Measurements from ENCODE around the gene NREP. TPM values are rescaled to one million over a fixed set of nuclear protein-coding genes. Genes with fewer than 3 reads are reported as not detected.

Gene NREP
- total RNA-seq, 1 donor from 2014 or later: 6.1 TPM

GRCh38 chr5:111795142-111795541 lies 38.1 kb upstream of the NREP start:
- DNase-seq (ENCODE audit: extremely low spot score in 2 of 2): no peak
- Histone ChIP-seq H3K36me3 (no peaks in the 10 kb centered on the region), H3K27me3 (no peaks in the 10 kb centered on the region), H3K4me1 (no peaks in the 10 kb centered on the region), H3K27ac (no peak overlapping the region), H3K9me3 (no peaks in the 10 kb centered on the region), H3K4me3 (no peak overlapping the region)
- TF ChIP-seq POLR2A (IDR thresholded peaks at IDR 0.05) (no peak), POLR2AphosphoS5 (IDR thresholded peaks at IDR 0.05; ENCODE audit: insufficient read depth in 1 of 2, low read depth in 1 of 2) (no peak), CTCF (IDR thresholded peaks at IDR 0.05) (no peak)
- intact Hi-C loops (cut with DNase I): no loop called here

GRCh38 chr5:111792471-111793058 lies 35.6 kb upstream of the NREP start:
- H3K36me3 ChIP-seq: no peaks in the 10 kb centered on the region
- H3K4me3 ChIP-seq: no peak overlapping the region
- H3K27me3 ChIP-seq: no peaks in the 10 kb centered on the region
- no peak overlapping the region for H3K27ac ChIP-seq
- H3K4me1 ChIP-seq: no peaks in the 10 kb centered on the region
- no peak for DNase-seq (ENCODE audit: extremely low spot score in 2 of 2)
- no peaks in the 10 kb centered on the region for H3K9me3 ChIP-seq
- TF ChIP-seq POLR2AphosphoS5 (IDR thresholded peaks at IDR 0.05; ENCODE audit: insufficient read depth in 1 of 2, low read depth in 1 of 2) (no peak), CTCF (IDR thresholded peaks at IDR 0.05) (no peak), POLR2A (IDR thresholded peaks at IDR 0.05) (no peak)
- intact Hi-C loops (cut with DNase I): no loop called here

GRCh38 chr5:111790295-111790694 lies 33.3 kb upstream of the NREP start:
- H3K36me3 ChIP-seq: no peaks in the 10 kb centered on the region
- intact Hi-C loops (cut with DNase I): no loop called here
- no peaks in the 10 kb centered on the region for H3K27me3 ChIP-seq
- no peaks in the 10 kb centered on the region for H3K4me1 ChIP-seq
- H3K4me3 ChIP-seq: no peak overlapping the region
- no peaks in the 10 kb centered on the region for H3K9me3 ChIP-seq
- H3K27ac ChIP-seq: no peak overlapping the region
- TF ChIP-seq POLR2A (IDR thresholded peaks at IDR 0.05) (no peak), POLR2AphosphoS5 (IDR thresholded peaks at IDR 0.05; ENCODE audit: insufficient read depth in 1 of 2, low read depth in 1 of 2) (no peak), CTCF (IDR thresholded peaks at IDR 0.05) (no peak)
- no peak for DNase-seq (ENCODE audit: extremely low spot score in 2 of 2)

DNA sequence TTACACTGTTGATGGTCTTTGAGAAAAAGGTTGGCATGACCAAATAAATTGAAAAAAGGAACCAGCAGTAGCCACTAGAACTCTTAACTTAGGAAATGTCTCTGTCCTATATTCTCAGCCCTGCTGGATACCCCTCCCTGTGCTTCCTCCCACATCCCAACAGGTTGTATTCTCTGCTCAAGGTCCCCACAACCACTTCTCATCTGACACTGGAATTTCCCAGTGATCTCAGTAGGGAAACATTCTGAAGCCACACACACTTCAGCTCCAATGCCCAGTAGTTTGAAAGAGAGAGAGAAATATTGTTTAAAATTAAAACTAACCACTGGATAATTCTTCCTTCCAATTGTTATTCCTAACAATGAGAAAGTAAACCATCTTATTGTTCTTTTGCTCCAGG lies 30.0 kb upstream of the NREP start:
- Histone ChIP-seq H3K4me1 (no peaks in the 10 kb centered on the region), H3K36me3 (no peaks in the 10 kb centered on the region), H3K4me3 (no peak overlapping the region), H3K27me3 (no peaks in the 10 kb centered on the region), H3K27ac (no peak overlapping the region), H3K9me3 (no peaks in the 10 kb centered on the region)
- TF ChIP-seq POLR2A (IDR thresholded peaks at IDR 0.05) (no peak), CTCF (IDR thresholded peaks at IDR 0.05) (no peak), POLR2AphosphoS5 (IDR thresholded peaks at IDR 0.05; ENCODE audit: insufficient read depth in 1 of 2, low read depth in 1 of 2) (no peak)
- no peak for DNase-seq (ENCODE audit: extremely low spot score in 2 of 2)
- intact Hi-C loops (cut with DNase I): no loop called here

- intact Hi-C loops (cut with DNase I): no loop called here
- Histone ChIP-seq H3K27me3 (no peaks in the 10 kb centered on the region), H3K9me3 (no peaks in the 10 kb centered on the region), H3K27ac (no peak overlapping the region), H3K36me3 (no peaks in the 10 kb centered on the region), H3K4me1 (no peaks in the 10 kb centered on the region), H3K4me3 (no peak overlapping the region)
- TF ChIP-seq POLR2AphosphoS5 (IDR thresholded peaks at IDR 0.05; ENCODE audit: insufficient read depth in 1 of 2, low read depth in 1 of 2) (no peak), CTCF (IDR thresholded peaks at IDR 0.05) (no peak), POLR2A (IDR thresholded peaks at IDR 0.05) (no peak)
- DNase-seq (ENCODE audit: extremely low spot score in 2 of 2): no peak
Measured at GRCh38 chr5:111784491-111785181, 27.6 kb upstream of the NREP start.
